Memory B cell (primary cell): ENCODE measurements around the gene PEX10.

Experiments used
- ATAC-seq: fragments of 150-1000 bp; cut with Tn5 transposase; 2 replicates; pipeline ENCODE4 v1.10.0; 2021; ENCODE audit warnings: low read depth, mild to moderate bottlenecking, moderate library complexity
- DNase-seq, 2 donors: peaks; one replicate each; pipeline ENCODE4 v3.0.0; 2022; ENCODE audit warnings: low spot score in 2 of 2
- H3K27ac Mint-ChIP-seq: one replicate; pipeline ENCODE4 v1.8.0; 2022; ENCODE audit warnings: mild to moderate bottlenecking, moderate library complexity, mixed read lengths
- H3K27me3 Mint-ChIP-seq: one replicate; pipeline ENCODE4 v1.8.0; 2022; ENCODE audit warnings: mixed read lengths
- H3K36me3 Mint-ChIP-seq: one replicate; pipeline ENCODE4 v1.8.0; 2022; ENCODE audit warnings: mild to moderate bottlenecking, mixed read lengths
- H3K4me1 Mint-ChIP-seq: one replicate; pipeline ENCODE4 v1.8.0; 2022; ENCODE audit warnings: mixed read lengths
- H3K4me3 Mint-ChIP-seq: one replicate; pipeline ENCODE4 v1.8.0; 2022; ENCODE audit warnings: mild to moderate bottlenecking, moderate library complexity, mixed read lengths
- H3K9me3 Mint-ChIP-seq: one replicate; pipeline ENCODE4 v1.8.0; 2022; ENCODE audit warnings: mixed read lengths

The PEX10 gene

DNA sequence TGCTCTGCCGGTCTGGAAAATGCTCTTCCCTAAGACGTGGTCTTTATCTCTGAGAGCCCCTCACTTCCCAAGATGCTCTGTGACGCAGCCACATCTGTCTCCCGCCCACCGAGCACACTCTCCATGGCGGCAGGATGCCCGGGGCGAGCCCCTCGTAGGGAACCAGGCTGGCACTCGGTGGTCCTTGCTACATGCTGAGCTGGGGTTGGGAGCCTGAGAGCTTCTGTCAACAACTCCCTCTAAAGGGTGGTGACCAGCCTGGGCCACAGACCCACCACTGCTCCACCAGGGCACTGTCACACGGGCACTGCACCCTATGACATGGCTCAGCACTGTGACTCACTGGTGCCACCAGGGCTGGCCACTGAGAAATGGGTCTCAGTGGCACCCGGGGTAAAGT, 2.6 kb downstream of the PEX10 start:
- H3K27ac Mint-ChIP-seq = no peak overlapping the region
- H3K4me1 Mint-ChIP-seq = peaks cover 18% of the 10 kb centered on the region
- no peak overlapping the region for H3K4me3 Mint-ChIP-seq
- peaks cover 9% of the 10 kb centered on the region for H3K36me3 Mint-ChIP-seq
- no peaks in the 10 kb centered on the region for H3K9me3 Mint-ChIP-seq
- ATAC-seq (no peak), DNase-seq (no peak)
- H3K27me3 Mint-ChIP-seq = no peaks in the 10 kb centered on the region

DNA sequence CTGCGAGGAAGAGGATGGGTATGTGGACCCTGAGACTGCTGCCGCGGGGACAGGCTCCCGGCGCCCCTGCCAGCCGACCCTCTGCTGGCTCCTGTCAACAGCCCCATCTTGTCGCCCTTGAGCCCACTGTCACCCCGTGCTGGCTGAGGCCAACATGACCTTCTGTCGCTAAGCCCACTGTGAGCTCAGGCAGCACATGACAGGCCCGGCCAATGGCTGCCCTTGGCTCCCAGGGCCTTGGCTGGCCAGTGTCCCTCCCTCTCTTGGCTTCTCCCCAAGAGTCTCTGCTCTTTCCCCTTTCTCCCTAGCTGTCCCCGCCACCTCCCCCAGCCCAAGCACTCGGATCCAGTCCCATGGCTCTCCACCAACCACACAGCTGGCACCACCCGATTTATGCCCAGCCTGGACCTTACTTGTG, 3.5 kb downstream of the PEX10 start:
- Mint-ChIP-seq H3K4me1 (peaks cover 10% of the 10 kb centered on the region), H3K27ac (no peak overlapping the region), H3K27me3 (no peaks in the 10 kb centered on the region), H3K9me3 (no peaks in the 10 kb centered on the region), H3K36me3 (peaks cover 9% of the 10 kb centered on the region), H3K4me3 (no peak overlapping the region)
- ATAC-seq = no peak
- no peak for DNase-seq

DNA sequence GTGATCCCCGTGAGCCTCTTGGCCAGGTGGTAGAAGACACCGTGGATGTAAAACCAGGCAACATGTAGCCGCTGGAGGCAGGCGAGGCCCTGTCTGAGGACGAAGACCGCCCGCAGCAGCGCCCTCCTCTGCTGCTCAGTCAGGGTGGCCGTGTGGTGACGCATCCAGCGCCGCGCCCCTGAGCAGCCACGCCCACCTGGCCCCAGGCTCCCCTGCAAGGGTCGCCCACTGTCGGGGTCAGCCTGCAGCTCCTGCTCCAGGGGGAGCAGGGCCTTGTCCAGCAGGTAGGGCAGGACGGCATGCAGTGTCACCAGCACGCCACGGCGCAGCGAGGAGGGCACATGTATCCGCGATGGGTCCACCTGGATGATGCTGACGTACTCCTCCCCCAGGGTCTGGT, 3.9 kb downstream of the PEX10 start:
- no peaks in the 10 kb centered on the region for H3K9me3 Mint-ChIP-seq
- H3K4me1 Mint-ChIP-seq = peaks cover 8% of the 10 kb centered on the region
- ATAC-seq (no peak), DNase-seq (no peak)
- H3K36me3 Mint-ChIP-seq = peaks cover 9% of the 10 kb centered on the region
- no peak overlapping the region for H3K4me3 Mint-ChIP-seq
- H3K27ac Mint-ChIP-seq = no peak overlapping the region
- no peaks in the 10 kb centered on the region for H3K27me3 Mint-ChIP-seq

DNA sequence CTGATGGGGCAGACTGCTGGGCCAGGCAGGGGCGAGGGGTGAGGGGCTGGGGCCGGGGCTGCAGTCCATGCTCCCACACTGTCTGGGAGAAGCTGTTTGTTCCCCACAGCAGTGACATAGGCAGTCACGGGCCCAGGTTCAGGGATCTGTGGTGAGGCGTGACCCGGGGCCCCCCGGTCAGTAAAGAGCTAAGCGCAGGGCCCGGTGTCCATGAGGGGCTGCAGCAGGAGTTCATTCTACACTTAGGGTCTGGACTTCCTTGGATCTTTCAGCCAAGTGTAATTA, 4.4 kb downstream of the PEX10 start:
- Mint-ChIP-seq H3K9me3 (no peaks in the 10 kb centered on the region), H3K4me3 (no peak overlapping the region), H3K4me1 (peaks cover 8% of the 10 kb centered on the region), H3K36me3 (peaks cover 10% of the 10 kb centered on the region), H3K27me3 (no peaks in the 10 kb centered on the region), H3K27ac (peak overlapping the region; percentile 47)
- ATAC-seq (no peak), DNase-seq (no peak)

DNA sequence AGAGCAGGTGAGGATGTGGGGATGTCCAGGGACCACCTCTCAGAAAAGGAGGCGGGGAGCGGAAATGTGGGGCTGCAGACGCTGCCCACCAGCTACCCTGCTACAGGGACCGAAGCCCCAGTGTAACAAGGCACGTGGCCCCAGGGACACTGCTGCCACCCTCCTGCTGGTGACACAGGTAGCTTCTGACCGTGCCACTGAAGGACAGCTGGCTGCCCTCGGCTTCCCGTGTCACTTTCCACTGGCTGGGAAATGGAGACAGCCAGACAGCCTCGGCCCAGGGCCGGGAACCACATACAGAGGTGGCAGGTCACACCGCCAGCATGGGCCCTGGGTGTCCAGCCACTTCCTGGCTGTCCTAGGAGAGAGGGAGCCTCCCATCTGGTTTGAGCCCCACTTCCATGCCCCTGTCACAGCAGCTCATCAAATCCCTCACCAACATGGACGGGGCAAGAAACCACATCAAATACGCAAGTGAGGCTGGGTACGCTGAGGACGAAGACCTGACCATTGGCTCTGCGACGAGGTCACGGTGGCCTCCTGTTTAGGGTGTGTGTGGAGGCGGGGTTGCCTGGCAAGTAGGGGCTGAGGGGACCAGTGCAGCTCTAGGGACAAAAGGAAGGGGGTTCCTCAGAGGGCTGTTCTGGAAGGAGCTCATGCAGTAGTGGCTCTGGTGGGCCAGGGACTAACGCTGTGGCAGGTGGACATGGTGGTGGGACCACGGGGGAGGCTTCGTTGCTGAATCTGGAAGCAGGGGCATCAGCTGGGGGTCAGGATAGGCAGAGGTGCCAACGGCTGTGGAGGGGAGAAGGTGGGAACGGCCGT, 5.0 kb downstream of the PEX10 start:
- Mint-ChIP-seq H3K4me1 (peaks cover 8% of the 10 kb centered on the region), H3K9me3 (no peaks in the 10 kb centered on the region), H3K27me3 (no peaks in the 10 kb centered on the region), H3K27ac (peak overlapping the region; percentile 47), H3K4me3 (no peak overlapping the region), H3K36me3 (peaks cover 11% of the 10 kb centered on the region)
- DNase-seq (no peak), ATAC-seq (no peak)

DNA sequence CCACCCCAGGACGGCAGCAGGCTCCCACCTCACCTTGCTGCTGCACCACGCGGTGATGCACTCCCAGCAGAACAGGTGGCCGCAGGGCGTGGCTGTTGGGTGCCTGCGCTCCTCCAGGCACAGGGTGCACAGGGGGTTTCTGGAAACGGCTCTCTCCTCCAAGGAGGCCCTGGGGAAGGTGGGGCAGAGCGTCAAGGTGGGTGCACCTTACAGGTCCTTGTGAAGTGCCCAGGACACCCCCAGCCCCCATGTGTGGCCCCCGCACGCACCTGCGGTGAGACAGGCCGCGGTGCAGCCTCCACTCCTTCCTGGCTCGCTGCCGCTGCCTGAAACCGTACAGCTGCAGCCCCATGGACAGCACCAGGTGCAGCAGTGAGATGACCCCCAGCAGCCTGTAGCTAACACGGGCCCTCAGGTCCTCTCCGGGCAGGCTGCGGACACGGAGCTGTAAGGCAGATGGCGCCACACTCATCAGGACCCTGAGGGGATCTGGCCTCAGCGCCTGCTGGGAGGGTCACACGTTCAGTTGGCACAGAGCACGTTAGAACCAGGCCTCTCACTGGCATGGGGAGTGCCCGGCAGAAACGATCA, 5.8 kb downstream of the PEX10 start:
- no peak for ATAC-seq
- Mint-ChIP-seq H3K4me3 (no peak overlapping the region), H3K36me3 (peaks cover 14% of the 10 kb centered on the region), H3K27me3 (no peaks in the 10 kb centered on the region), H3K4me1 (peaks cover 8% of the 10 kb centered on the region), H3K27ac (no peak overlapping the region), H3K9me3 (no peaks in the 10 kb centered on the region)
- DNase-seq = no peak

DNA sequence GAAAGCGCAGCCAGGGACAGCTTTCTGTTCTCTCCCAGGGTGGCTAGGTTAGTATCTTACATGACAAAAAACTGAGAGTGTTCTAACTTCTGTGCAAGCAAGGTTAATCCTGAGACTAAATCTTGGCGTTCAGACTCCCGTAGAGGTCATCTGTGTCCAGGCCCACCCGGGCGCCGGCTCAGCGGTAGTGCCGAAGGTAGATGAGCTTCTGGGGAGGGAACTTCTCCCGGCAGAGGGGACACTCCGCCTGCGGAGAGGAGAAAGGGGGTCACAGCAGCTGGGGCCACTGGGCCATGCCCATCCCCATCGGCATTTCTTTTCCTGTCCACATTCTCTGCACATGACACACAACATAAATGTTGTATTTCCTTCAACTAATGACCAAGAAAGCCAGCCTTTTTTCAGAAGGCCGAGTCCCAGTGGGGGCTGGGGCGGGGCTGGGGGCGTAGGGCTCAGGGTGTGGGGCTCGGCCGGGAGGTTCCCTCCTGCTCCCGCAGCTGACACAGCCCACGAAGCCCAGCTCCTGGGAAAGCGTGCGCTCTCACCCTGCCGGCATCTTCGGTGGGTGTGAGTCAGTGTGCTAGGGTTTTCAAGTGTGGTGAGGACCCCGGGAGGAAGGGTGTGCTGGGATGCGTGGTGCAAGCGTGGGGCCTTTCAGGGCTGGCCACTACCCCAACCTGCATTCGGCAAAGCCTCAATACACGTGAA, 6.6 kb downstream of the PEX10 start:
- Mint-ChIP-seq H3K9me3 (no peaks in the 10 kb centered on the region), H3K27ac (no peak overlapping the region), H3K4me1 (peaks cover 6% of the 10 kb centered on the region), H3K36me3 (peaks cover 17% of the 10 kb centered on the region), H3K4me3 (no peak overlapping the region), H3K27me3 (no peaks in the 10 kb centered on the region)
- ATAC-seq = no peak
- DNase-seq = no peak

DNA sequence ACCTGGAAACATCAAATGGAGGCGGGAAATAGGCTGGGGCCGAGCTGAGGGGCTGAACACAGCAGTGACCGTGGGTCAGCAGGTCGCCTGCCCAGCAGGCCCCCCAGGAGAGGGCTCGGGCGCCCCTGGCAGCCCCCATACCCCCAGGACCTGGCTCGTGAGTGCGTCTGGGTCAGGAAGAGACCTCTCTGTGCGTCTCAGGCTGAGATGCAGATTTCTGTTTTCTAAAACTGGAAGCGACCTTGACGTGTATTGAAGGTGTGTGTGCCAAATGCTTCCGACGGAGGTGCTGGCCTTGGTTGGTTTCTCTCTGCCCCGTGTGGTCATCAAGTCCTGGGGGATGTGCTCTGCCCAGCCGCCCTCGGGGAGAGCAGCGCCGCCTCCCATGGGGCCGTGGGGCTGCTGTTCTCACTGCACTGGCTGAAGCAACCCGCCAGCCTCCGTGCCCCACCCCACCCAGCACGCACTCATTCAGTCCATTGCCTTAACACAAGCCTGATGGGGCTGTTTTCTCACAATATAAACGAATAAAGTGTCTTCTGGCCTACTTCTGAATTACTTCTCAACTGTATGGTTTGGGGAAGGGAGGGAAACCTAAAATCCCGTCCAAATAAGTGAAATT, 7.4 kb downstream of the PEX10 start:
- DNase-seq (no peak), ATAC-seq (no peak)
- no peaks in the 10 kb centered on the region for H3K27me3 Mint-ChIP-seq
- no peak overlapping the region for H3K4me3 Mint-ChIP-seq
- no peaks in the 10 kb centered on the region for H3K9me3 Mint-ChIP-seq
- H3K27ac Mint-ChIP-seq = no peak overlapping the region
- H3K4me1 Mint-ChIP-seq = peaks cover 5% of the 10 kb centered on the region
- peaks cover 20% of the 10 kb centered on the region for H3K36me3 Mint-ChIP-seq

DNA sequence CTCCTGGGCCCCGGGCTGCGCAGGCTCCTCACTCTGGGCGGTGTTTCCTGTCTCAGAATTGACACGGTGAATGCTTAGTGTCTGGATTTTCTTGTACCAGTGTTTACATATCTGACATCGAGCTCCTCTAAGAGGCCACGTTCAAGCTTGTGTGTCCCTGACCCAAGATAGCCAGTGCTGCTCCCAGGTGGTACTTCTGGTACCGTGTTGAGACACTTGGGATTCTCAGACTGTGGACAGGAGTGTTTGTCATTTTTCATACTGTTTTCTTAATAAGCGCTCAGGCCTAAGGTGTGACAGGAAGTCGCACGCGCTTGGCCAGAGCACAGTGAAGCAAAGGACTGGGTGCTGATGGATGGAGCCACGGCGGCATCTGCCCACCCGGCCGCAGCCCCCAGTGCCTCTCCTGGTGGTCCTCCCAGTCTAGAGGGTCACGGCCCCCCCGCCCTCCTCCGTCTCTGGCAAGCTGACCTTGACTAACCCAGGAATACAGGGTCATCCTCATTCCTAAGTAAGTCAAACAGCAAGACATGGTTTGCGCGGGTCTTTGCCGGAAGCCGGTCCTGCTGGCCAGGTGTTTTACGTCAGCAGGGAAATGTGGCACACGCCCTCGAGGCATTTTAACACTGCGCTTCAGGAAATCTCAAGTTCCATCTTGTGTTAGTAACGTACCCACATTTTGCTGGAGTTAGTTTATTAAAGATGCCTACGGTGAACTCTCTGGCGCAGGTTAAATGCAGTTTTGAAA, 8.0 kb downstream of the PEX10 start:
- Mint-ChIP-seq H3K27ac (no peak overlapping the region), H3K36me3 (peaks cover 17% of the 10 kb centered on the region), H3K9me3 (no peaks in the 10 kb centered on the region), H3K4me1 (peaks cover 4% of the 10 kb centered on the region), H3K27me3 (no peaks in the 10 kb centered on the region), H3K4me3 (no peak overlapping the region)
- no peak for ATAC-seq
- no peak for DNase-seq

DNA sequence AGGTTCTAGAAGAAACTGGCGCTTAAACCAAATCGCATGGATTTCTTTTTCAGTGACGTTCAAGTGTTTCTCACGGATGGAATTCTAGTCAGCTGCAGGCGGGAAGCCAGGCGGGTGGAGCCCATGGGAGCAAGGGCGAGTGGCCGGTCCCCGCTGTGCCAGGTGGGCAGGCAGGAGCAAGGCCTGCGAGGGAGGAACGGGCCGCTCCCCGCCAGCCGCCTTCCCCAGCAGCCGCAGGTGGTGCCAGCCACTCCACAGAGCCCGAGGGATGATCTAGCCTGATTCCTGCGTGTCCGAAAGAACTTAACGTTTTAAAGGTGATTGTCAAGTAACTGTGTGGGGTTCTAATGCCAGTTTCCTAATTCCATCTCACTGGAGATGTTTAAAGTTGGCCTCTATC, 9.1 kb downstream of the PEX10 start:
- Mint-ChIP-seq H3K9me3 (no peaks in the 10 kb centered on the region), H3K36me3 (peaks cover 15% of the 10 kb centered on the region), H3K4me3 (no peak overlapping the region), H3K27ac (no peak overlapping the region), H3K27me3 (no peaks in the 10 kb centered on the region), H3K4me1 (peaks cover 3% of the 10 kb centered on the region)
- DNase-seq (no peak), ATAC-seq (no peak)

DNA sequence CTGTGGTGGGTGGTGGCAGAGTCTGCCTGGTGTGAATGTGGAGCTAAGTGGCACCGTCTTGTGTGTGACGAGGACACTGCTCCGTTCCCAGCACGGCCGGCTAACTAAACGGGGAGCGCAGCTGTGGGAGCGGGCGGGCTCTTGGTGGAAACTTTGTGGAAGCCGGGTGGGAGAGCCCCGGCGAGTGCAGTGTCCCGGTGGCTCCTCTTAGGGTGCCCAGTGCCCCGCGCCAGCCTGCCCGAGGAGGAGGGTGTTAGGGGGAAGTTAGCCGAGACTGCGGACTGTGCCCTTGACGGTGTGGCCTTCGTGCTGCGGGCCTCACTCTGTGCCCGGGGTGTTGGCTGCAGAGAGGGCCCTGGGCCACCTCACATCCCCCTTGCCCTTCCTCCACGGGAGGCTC, 9.9 kb downstream of the PEX10 start:
- H3K27ac Mint-ChIP-seq = no peak overlapping the region
- peaks cover 12% of the 10 kb centered on the region for H3K36me3 Mint-ChIP-seq
- H3K27me3 Mint-ChIP-seq = no peaks in the 10 kb centered on the region
- peaks cover 3% of the 10 kb centered on the region for H3K4me1 Mint-ChIP-seq
- H3K9me3 Mint-ChIP-seq = no peaks in the 10 kb centered on the region
- ATAC-seq (no peak), DNase-seq (no peak)
- no peak overlapping the region for H3K4me3 Mint-ChIP-seq

DNA sequence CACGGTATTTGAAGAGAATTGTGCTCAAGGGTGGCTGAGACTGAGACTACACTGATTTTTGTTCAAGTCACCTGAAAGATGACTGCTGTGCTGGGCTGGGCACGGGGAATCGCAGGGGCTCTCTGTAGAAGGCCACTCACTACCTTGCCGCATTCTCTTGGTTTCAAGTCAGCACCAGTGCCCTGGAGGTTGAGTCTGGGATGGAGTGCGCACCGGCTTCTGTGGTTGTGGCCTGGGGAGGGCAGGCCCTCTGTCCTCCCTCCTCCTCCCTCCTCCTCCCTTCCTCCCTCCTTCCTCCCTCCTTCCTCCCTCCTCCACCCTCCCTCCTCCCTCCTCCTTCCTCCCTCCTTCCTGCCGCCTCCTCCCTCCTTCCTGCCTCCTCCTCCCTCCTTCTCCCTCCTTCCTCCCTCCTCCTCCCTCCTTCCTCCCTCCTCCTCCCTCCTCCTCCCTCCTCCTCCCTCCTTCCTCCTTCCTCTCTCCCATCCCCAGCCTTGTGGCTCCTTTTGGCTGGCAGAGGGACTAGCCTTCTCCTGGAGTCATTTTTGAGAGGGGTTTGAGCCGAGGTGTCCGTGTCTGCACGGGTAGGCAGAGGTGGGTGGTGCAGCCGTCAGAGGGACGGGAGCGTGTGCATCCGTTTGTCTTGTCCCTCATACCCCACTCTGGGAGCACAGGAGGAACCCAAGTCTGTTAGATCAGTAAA, 11.3 kb downstream of the PEX10 start:
- H3K36me3 Mint-ChIP-seq = peaks cover 11% of the 10 kb centered on the region
- no peak overlapping the region for H3K27ac Mint-ChIP-seq
- H3K4me1 Mint-ChIP-seq = peaks cover 5% of the 10 kb centered on the region
- H3K4me3 Mint-ChIP-seq = no peak overlapping the region
- ATAC-seq (no peak), DNase-seq (no peak)
- H3K9me3 Mint-ChIP-seq = no peaks in the 10 kb centered on the region
- no peaks in the 10 kb centered on the region for H3K27me3 Mint-ChIP-seq

DNA sequence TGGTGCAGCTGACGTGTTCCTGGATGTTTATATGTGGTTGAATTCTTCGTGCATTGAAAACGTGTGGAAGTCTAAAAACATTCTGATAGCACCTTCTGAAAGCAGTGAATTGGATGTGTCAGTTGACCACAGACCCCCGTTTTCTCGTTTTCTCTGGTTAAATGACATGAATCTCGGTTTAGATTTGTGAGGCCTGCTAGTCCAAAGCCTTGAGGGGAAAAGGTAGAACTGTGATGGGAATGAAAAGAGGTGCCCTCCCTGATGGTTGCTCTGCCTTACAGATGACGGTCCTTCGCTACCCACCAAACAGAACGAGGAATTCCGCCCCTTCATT, 11.8 kb downstream of the PEX10 start:
- H3K36me3 Mint-ChIP-seq = peaks cover 11% of the 10 kb centered on the region

More for the DNA sequence above, 11.8 kb downstream of the PEX10 start:
- Mint-ChIP-seq H3K27ac (no peak overlapping the region), H3K4me1 (peaks cover 5% of the 10 kb centered on the region), H3K9me3 (no peaks in the 10 kb centered on the region), H3K27me3 (no peaks in the 10 kb centered on the region), H3K4me3 (no peak overlapping the region)
- DNase-seq (no peak), ATAC-seq (no peak)
